NCI-H2107 (cell line): ENCODE results near the gene CEP63.

Experiments used
- DNase-seq: peaks from one replicate; lab custom pipeline; 2025; lab: John Stamatoyannopoulos, UW

CEP63 gene

DNA sequence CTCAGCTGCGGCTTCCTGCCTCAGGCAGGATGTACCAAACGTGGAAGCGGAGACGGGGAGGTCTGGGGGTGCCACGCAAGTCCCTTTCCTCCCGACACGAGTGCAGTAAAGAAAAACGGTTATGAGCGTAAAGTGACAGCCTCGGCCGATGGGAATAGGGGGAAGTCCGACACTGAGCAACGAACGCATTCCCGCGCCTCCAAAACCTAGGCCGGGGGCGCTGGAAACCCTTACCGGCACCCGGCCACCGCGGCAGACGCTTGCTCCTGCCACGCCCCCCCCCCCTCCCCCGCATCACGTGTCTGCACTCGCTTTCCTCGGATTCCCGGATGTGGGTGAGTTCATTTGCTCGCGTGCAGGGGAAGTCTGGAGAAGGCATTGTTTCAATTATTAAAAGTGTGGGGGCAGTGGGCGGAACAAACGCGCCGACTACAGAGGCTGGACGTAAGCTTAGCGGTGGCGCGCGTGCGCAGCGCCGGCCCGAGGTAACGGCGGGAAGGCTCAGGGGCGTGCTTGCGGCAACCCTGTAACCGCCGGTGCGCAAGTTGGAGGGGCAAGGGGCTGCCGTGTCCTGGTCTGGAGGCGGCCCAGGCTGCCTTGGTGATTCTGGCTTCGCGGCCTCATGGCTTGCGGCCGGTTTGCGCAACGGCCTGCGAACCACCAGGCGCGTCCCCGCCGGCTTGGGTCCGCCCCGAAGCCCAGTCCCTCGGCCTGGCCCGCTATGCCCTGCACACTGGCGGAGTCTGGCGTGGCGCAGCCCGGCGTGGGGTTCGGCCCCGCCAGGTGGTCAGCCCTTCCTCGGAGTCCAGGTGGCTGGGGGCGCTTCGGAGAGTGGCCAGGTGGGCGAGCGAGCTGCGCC is at the start of gene CEP63, which contains the start of gene ANAPC13:
CEP63 (plus strand) TSS at position 340 of the 859 bp plus-strand sequence. CDS start 9,264 bp downstream, outside the sequence.
ANAPC13 (minus strand) TSS at position 268 of the 859 bp plus-strand sequence. CDS start 3,081 bp downstream, outside the sequence.
- DNase-seq = peak; percentile 95

GRCh38 chr3:134437211-134437752 is 48.6 kb upstream of the CEP63 start:
- no peak for DNase-seq

DNA sequence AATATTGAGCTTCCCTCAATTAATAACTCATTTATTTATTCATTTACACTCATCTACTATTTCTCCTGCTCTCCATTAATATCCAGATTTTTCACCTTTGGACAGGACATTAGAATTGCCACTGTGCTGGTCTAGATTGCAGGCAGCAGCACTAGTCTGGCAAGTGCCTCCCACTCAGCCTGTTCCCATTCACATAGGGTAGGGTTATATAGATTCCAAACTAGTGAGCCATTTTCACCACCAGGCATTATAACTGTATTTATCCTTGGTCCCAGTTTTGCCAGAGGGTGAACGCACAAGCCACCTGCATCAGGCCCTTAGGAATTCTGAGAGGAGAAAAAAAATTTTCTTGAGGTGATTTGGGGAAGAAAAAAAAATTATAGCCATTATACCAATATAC is 44.5 kb upstream of the CEP63 start:
- no peak for DNase-seq

DNA sequence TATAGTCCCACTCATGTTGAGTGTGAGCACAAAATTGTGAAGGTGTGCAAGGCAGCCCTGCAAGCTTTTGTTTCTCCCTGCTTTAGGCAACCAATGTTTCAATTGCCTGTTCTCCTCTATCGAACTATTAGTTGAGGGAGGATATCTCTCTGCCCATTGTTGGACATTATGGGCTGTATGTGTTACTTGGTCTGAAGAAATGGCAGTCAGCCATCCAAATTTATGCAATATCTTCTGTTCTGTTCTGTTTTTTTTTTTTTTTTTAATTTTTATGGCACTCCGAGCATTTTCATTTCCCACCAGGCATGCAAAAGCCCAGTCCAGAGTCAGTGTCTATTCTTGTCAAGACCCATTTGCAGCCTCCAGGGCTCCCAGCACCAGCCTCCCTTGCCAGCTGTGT is 44.0 kb upstream of the CEP63 start:
- no peak for DNase-seq

DNA sequence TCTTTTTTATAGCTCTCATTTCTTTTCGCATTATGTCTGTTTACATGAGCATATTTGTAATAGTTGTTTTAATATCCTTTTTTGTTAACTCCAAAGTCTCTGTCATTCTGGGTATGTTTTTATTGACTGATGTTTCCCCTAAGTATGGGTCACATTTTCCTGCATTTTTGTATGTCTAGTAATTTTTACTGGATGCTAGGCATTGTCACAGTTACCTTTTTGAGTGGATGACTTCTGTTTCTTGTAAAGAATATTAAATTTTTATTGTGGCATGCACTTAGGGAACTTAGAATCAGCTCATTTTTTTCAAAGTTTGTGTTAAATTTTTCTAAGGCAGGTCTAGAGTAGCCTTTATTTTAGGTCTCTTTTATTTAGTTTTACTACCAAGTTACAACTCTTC is 40.8 kb upstream of the CEP63 start:
- no peak for DNase-seq

DNA sequence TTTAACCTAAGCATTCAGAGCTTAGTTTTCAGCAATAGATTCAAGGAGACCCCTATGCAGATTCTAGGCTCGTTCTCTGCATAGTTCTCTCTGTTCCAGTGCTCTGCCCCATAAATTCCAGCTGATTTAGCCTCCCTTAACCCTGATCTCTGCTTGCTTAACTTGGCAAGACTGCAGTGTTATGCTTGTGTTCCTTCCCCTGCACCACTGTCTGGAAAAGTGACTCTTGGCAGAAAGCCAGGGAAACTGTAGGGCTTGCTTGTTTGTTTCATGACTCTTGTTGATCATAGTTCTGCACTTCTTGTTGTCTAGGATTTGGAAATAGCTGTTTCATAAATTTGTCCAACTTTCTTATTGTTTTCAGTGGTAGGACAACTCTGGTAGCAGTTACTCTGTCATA is 40.2 kb upstream of the CEP63 start:
- no peak for DNase-seq

GRCh38 chr3:134446800-134447199 is 39.1 kb upstream of the CEP63 start:
- no peak for DNase-seq

DNA sequence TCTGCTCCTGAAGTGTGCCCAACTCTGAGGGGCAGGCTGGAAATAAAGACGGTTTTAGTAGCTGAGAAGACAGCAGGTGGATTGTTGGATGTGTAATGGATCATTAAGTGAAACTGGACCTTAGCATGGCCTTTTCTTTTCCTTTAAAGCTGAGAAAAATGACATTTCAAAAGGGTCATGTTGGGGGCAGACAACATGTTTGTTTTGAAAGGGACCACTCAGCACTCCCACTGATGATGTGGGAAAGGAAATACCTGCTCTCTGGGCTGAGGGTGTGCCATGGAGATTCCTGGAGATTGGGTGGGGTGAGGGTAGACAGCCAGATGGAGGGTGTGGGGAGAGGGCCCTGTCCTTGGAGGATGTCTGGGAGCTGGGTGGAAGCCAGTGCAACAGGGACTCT is 38.5 kb upstream of the CEP63 start:
- no peak for DNase-seq

GRCh38 chr3:134448664-134449063 is 37.2 kb upstream of the CEP63 start:
- no peak for DNase-seq

- no peak for DNase-seq
Observed at GRCh38 chr3:134449277-134449676, 36.6 kb upstream of the CEP63 start.

GRCh38 chr3:134449951-134450350 is 35.9 kb upstream of the CEP63 start:
- DNase-seq = no peak

DNA sequence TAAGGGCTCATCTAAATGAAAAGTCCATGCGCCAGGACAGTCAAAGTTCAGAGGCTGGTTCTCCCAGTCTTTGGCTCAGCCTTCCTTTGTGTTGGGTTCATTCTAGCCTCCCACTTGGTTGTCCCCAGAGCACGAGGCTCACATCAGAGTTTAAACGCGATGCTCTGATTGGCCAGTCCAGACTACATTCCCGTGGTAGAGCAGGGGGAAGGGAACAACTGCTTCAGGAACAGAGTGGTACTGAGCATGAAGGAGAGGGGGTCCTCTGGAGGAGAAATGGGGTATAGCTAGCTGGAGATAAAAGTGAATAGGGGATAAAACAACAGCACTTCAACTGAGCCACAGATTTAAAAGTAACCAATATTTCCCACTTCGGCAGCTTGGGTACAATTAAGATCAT is 32.2 kb upstream of the CEP63 start:
- no peak for DNase-seq

DNA sequence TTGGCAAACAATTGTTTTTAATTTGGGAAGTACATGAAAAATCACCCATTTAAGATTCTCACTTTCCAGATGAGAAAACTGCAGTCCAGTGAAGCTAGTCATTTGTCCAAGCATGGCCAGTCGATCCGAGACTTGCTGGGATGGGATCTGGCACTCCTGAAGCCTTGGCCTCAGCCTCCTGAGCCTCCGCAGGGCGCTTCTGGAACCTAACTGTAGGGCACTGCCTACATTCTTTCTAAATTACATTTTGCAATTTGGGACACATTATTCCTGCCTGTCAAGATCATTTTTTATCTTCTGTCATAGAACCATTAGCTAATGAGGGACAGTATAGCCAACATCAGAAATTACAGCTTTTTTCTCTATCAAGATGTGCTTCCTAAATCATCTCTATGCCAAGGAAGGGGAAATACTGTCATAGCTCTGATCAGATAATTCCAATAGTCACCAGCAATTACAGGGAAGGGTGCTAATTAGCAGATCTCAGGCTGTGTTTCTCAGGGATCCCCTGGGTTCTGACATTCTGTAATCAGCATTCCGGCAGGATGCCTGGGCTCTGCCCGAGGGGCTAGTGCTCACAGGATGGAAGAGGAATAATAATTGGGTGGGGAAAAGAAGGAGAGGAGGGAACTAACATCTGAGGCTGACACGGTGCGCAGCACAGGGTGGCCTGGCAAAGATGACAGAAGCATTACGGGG is 28.3 kb upstream of the CEP63 start:
- no peak for DNase-seq

DNA sequence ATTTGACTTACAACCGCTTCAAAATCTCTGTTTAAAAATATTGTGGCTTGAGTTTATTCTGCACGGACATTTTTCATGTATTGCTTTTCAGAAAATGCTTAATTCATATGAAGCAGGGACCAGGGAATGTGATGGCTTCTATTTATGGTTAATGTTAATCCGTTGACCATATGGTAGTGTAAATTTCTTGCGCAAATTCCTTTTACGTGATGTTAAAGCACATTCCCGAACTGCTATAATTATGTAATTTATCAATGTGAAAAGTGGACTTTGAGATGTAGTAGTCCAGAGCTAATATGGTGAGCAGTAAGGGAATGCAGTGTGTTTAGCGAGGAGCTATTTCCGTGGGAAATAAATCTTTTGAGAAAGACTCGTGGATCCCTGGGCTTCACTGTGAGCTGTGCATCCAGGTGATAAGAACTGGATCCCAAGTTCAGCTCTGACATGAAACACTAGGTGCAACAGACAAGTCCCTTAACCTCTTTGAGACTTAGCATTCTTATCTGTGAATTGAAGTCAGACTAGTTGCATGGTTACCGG is 27.4 kb upstream of the CEP63 start:
- DNase-seq = no peak

- DNase-seq = no peak
Observed at GRCh38 chr3:134459562-134459961, 26.3 kb upstream of the CEP63 start.

GRCh38 chr3:134460965-134461364 is 24.9 kb upstream of the CEP63 start:
- no peak for DNase-seq

- no peak for DNase-seq
Observed at GRCh38 chr3:134462331-134462941, 23.4 kb upstream of the CEP63 start.

- DNase-seq = no peak
Observed at GRCh38 chr3:134463676-134464063, 22.2 kb upstream of the CEP63 start.

- no peak for DNase-seq
Observed at GRCh38 chr3:134464064-134464688, 21.7 kb upstream of the CEP63 start.

- DNase-seq = no peak
Observed at GRCh38 chr3:134464689-134465365, 21.0 kb upstream of the CEP63 start.

DNA sequence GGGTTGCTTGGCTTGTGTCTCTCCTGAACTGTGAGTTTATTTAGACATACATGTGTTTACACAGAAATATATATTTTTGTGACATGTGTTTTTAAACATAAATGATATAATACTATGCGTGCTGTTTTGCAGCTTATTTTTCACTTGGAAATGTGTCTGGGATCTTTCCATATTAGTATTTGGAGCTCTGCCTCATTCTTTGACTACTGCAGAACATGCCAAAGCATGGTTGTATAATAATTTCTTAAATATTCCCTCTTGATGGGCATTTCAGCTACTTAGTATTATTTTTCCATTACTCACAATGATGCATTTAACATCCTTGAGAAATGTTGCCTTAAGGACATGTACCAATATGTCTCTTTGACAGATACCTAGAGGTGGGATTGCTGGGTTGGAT is 19.5 kb upstream of the CEP63 start:
- DNase-seq = no peak
